Right ventricle myocardium superior (tissue), 1 donor: ENCODE data around the gene TBCD. TPM values are rescaled to one million over a fixed set of nuclear protein-coding genes. Genes with fewer than 3 reads are reported as not detected.

Experiments used
- ATAC-seq: fragments of 200-7000 bp; cut with Tn5 transposase; one replicate; pipeline ENCODE4 v1.9.1; 2020; ENCODE audit warnings: mild to moderate bottlenecking; ENCODE audit not compliant: poor library complexity
- DNase-seq: peaks from one replicate; pipeline ENCODE4 v3.0.0-alpha.2; 2020
- intact Hi-C: fragments of 100-400 bp; cut with DNase I; formaldehyde crosslinking; loops from one replicate; pipeline ENCODE4 v1.11.2; 2022
- total RNA-seq: library from RNA; stranded (reverse); fragmentation: NEBNext Ultra II Directional; extraction: Animal tissue kit (Norgen Biotek cat#: 25700); gene quantifications from one replicate; pipeline ENCODE4 v1.2.1, GENCODE V29; 2021
- donor health status: DM: no; HTN: yes; CAD: no; lungs with severe emphysema.

Gene TBCD
- total RNA-seq, 1 donor from 2014 or later, result 45.1 TPM

DNA sequence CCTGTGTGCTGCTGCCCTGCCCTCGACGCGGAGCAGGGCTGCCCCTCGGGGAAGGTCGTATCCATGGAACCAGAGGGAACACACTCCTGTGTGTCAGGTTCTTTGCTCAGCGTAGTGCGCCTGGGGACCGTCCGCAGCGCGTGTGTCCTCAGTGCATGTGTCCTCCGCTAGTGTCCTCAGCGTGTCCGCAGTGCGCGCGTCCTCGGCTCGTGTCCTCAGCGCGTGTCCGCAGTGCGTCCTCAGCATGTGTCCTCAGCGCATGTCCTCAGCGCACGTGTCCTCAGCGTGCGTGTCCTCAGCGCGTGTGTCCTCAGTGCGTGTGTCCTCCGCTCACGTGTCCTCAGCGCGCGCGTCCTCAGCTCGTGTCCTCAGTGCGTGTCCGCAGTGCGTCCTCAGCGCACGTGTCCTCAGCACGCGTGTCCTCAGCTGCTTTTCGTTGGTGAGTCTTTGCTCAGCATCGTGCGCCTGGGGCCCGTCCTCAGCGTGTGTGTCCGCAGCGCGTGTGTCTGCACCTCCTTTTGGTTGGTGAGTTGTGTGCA, 147.2 kb downstream of the TBCD start:
- peak; percentile 20 for ATAC-seq
- intact Hi-C loops, result no loop called here
- peak; percentile 32 for DNase-seq

DNA sequence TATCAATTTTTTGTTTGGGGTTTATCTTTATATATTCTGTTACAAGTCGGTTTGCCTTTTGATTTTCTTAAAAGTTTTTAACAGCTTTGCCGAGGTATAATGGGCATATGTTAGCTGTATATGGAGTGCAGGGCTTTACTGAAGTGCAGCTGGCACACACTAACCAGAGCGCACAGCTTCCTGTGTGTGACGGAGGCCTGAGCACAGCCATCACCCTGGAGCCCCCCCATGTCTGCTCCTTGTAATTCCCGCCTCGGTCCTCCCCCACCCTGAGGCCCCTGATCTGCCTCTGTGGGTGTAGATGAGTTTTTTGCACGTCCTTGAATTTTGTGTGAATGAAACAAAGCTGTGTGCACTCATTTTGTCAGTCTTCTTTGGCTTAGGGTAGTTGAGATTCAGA, 148.1 kb downstream of the TBCD start:
- intact Hi-C loops, result no loop called here
- ATAC-seq (no peak), DNase-seq (no peak)

GRCh38 chr17:82900741-82901140, 148.9 kb downstream of the TBCD start:
- intact Hi-C loops, result no loop called here
- ATAC-seq (no peak), DNase-seq (peak; percentile 13)

GRCh38 chr17:82901356-82901755, 149.5 kb downstream of the TBCD start:
- intact Hi-C loops, result no loop called here
- DNase-seq (peak; percentile 24), ATAC-seq (no peak)

DNA sequence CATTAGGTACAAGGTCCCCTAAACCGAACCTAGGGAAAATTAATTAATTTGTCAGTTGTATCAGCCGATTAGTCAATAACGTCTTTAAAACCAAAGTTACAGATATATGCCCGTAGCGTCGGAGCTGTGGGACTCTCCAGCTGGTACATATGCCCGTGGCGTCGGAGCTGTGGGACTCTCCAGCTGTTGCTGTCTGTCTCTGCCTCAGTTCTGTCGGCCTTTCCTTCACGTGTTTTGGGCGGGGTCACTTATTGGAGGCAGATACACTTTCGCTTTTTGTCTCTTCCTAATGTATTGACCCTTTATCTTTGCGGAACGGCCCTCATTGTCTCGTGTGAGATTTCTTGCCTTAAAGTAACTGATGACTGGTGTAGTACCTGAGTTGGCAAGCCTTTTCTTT, 150.0 kb downstream of the TBCD start:
- intact Hi-C loops, result no loop called here
- no peak for ATAC-seq

DNA sequence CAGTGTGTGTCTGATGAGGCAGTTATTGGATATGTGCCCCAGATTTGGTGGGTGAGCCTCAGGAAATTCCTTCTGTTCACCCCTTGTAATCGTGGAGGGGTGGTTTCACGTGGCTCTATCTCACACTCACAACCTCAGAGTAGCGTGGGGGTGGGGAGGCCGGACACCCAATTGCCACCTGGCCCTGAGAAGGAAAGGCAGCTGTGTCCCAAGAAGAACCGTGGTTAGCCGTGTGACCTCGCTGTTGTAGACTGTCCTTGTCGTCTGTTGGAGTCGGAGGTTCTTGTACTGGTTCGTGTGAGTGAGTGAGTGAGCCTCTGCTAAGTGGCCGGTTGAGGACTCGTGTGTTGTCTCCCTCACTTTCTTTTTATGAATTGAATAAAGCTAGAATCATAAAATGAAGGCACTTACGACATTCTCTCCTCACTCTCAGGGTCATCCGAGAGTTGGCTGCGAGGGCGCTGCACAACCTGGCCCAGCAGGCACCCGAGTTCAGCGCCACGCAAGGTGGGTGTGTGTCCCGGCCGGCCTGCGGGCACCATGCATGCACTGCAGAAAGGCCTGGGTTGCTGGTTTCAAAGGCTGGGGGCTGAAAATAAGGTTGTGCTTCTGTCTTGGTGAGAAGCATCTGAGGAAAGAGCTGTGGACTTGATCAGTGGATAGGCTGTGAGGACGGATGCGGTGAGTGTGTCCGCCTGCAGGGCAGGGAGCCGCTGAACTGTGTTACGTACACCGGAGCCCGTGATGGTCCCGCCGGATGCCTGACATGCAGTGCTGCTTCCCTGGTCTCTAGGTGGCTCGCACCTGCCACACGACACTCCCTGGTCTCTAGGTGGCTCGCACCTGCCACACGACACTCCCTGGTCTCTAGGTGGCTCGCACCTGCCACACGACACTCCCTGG, 151.4 kb downstream of the TBCD start:
- DNase-seq, result peak; percentile 26
- intact Hi-C loops, result no loop called here

More for the DNA sequence above, 150.0 kb downstream of the TBCD start:
- DNase-seq, result peak; percentile 9

GRCh38 chr17:82905130-82905529, 153.3 kb downstream of the TBCD start:
- intact Hi-C loops, result no loop called here
- peak; percentile 26 for DNase-seq
- ATAC-seq, result no peak

More for the DNA sequence above, 151.4 kb downstream of the TBCD start:
- no peak for ATAC-seq

DNA sequence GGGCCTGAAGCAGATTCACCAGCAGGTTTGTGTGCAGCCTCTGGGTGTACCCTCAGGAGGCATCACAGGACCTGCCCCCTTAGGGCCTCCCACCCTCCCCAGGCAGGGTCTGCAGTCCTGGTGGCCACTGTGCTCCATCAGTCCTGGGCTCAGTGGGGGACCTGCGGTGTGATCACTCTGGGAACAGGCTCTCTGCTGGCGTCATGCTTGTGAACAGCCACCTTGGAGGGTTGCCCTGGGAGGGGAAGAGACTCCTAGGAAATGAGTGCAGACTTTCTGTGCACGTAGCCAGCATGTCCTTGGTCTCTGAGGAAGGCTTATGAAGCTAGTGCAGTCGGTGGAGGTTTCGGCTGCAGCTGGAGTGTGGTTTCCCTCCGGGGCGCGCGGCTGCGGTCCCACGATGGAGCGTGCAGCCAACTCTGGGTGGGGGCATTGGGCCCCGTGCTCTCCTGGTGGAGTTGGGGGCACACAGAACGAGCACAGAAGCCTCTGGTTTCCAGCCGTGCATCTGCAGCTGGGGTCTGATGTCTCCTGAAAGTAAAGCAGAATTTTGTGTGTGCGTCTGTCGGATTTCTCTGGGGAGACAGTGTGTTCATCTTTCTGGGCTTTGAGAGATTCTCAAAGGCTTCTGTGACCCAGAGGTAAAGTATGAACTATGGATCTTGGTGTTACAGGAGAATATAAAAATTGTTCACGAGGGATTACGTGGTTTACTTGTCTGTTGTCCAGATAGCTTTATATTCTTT, 156.1 kb downstream of the TBCD start:
- intact Hi-C loops, result no loop called here
- no peak for ATAC-seq

GRCh38 chr17:82908543-82909160, 156.8 kb downstream of the TBCD start:
- intact Hi-C loops, result no loop called here
- ATAC-seq, result no peak
- DNase-seq, result peak; percentile 9

More for the DNA sequence above, 156.1 kb downstream of the TBCD start:
- DNase-seq, result peak; percentile 8

DNA sequence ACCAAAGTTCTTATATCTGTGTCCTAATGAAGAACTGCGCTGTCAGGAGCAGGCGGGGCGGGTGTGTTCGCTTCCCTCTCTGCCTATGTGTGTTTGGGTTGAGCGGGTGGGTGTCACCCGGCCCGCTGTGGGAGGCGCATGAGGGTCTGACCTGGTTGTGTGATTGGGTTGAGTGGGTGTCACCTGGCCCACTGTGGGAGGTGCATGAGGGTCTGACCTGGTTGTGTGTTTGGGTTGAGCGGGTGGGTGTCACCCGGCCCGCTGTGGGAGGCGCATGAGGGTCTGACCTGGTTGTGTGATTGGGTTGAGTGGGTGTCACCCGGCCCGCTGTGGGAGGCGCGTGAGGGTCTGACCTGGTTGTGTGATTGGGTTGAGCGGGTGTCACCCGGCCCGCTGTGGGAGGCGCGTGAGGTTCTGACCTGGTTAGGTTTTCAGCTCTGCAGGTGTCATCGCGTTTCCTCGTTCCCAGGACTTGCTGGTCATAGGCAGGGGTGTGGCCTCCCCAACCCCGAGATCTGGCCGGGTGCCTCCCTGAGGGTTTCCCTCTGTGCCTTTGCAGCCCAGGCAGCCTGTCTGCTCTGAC, 157.5 kb downstream of the TBCD start:
- intact Hi-C loops, result no loop called here
- ATAC-seq, result no peak

DNA sequence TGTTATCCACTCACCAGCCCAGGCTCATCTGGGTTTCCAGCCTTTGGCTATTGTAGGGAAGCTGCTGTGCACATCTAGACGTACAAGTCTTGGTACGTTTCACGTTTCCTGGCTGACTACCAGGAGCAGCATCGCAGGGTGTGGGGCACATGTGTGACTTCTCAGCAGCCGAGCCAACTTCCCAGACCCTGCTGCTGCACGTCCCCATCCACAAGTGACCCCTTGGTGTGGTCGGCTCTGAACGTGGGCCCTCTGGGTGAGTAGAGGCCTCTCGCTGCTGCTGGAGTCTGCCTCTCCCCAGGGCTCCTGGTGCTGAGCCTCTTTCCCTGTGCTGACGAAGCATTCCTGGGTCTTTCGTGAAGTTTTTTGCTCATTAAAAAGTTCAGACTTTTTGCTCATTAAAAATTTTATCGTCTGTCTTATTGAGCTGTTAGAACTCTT, 158.2 kb downstream of the TBCD start:
- ATAC-seq (no peak), DNase-seq (no peak)
- intact Hi-C loops, result loop anchor here (5.0 kb wide), 1 partner anchor 128 kb away; no protein-coding TSS in a partner anchor

More for the DNA sequence above, 157.5 kb downstream of the TBCD start:
- peak; percentile 30 for DNase-seq

- no peak for DNase-seq
- intact Hi-C loops, result loop anchor here (5.0 kb wide), 1 partner anchor 128 kb away; no protein-coding TSS in a partner anchor
Measured at GRCh38 chr17:82910770-82911169, 158.9 kb downstream of the TBCD start.

DNA sequence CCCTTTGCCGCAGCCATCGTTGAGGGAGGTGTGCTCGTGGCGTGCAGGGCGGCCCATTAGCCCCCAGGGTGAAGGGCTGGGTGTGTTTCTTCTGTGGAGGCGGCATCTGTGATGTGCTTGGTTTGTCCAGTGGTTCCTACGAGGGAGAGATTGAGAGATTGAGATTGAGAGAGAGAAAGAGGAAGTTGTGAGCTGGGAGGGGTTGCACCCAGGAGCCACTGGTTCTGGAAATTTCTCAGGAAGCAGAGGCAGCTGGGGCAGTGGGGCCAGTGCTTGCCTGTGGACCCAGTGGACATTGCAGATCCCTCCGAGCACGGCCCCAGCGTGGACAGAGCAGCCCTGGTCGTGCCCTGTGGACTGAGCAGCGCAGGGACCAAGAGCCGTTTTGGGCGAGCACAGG, 160.0 kb downstream of the TBCD start:
- DNase-seq (no peak), ATAC-seq (peak; percentile 18)
- intact Hi-C loops, result loop anchor here (5.0 kb wide), 1 partner anchor 130 kb away; no protein-coding TSS in a partner anchor

More at GRCh38 chr17:82910770-82911169, 158.9 kb downstream of the TBCD start:
- ATAC-seq, result no peak

- peak; percentile 63 for DNase-seq
- ATAC-seq, result peak; percentile 84
- intact Hi-C loops, result loop anchor here (5.0 kb wide), 1 partner anchor 130 kb away; no protein-coding TSS in a partner anchor
Measured at GRCh38 chr17:82912484-82913089, 160.7 kb downstream of the TBCD start.

DNA sequence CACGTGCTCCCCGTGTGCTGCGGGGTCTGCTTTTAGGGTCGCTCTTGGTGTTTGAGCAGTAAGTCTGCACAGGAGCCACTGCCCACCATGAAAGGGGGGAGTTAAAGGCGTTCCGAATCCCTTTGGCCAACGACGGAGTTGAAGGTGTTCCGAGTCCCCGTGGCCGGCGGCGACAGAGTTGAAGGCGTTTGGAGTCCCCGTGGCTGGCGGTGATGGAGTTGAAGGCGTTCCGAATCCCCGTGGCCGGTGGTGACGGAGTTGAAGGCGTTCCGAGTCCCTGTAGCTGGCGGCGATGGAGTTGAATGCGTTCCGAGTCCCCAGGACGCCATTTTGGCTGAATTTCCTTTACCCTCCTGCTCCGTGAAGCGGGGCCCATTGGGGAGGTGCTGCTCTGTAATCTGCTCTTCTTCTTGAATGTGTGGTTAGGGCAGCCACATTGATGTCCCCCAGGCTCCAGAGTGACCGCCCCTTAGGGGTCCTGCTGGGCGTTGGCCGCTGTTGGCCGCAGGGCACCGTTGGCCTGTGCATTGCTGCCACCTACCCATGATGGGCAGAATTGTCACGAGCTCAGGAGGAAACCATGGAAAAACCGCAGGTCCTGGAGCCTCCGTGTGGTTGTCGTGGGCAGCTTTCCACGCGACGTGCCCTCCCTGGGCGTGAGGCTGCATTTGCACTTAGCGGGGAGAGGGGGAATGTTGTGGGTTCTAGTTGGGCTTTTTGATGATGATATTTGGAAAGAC, 161.6 kb downstream of the TBCD start:
- no peak for DNase-seq
- ATAC-seq, result peak; percentile 42
- intact Hi-C loops, result loop anchor here (5.0 kb wide), 1 partner anchor 131 kb away; no protein-coding TSS in a partner anchor

DNA sequence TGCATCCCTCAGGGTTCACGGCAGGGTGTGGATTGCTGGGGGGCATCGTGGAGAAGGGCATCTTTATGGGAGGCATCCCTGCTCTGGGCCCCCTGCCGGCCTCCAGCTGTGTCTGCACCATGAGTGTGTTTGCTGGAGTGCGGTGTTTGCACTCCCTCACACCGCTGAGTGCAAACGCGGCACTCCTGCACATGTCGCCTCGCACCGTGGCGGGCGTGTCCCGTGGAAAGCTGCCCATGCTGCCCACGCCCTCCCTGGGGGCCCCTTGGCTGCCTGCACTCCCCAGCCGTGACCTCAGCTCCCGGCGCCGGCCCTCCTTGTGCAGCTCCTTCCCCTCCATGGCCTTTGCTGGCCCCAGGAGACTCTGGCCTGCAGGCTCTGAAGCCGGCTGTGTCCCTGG, 162.5 kb downstream of the TBCD start:
- intact Hi-C loops, result loop anchor here (5.0 kb wide), 1 partner anchor 132 kb away; no protein-coding TSS in a partner anchor
- peak; percentile 70 for DNase-seq

More for the DNA sequence above, 162.5 kb downstream of the TBCD start:
- peak; percentile 49 for ATAC-seq
